GM13976 (cell line): ENCODE results near the gene POLG.

Experiments
- DNase-seq: peaks from one replicate; pipeline ENCODE4 v3.0.0; 2012; ENCODE audit warnings: low spot score
- CTCF ChIP-seq: IDR thresholded peaks from 2 replicates; pipeline ENCODE4 v1.5.1; 2012; ENCODE audit warnings: borderline replicate concordance, mild to moderate bottlenecking; ENCODE audit not compliant: insufficient read depth; ENCODE audit errors: extremely low read depth, missing control alignments, control extremely low read depth
- in situ Hi-C: fragments of 300-500 bp; cut with MboI; formaldehyde crosslinking; loops from one replicate; pipeline ENCODE4 v1.12.0; 2022; ENCODE audit warnings: low sequenced_read_pairs, mixed read lengths, inconsistent platforms; ENCODE audit not compliant: unreplicated experiment

The POLG gene

GRCh38 chr15:89352476-89352875 is 17.9 kb upstream of the POLG start:
- TF ChIP-seq CTCF = no peak
- no peak for DNase-seq
- in situ Hi-C loops = no loop called here

- in situ Hi-C loops = no loop called here
- no peak for TF ChIP-seq CTCF
- no peak for DNase-seq
Observed at GRCh38 chr15:89349206-89349558, 14.6 kb upstream of the POLG start.

GRCh38 chr15:89346516-89347231 is 12.1 kb upstream of the POLG start:
- DNase-seq = no peak
- in situ Hi-C loops = no loop called here
- no peak for TF ChIP-seq CTCF

- in situ Hi-C loops = no loop called here
- TF ChIP-seq CTCF = no peak
- no peak for DNase-seq
Observed at GRCh38 chr15:89345248-89345647, 10.6 kb upstream of the POLG start.

GRCh38 chr15:89342840-89343239 is 8.2 kb upstream of the POLG start:
- in situ Hi-C loops = no loop called here
- DNase-seq = no peak
- TF ChIP-seq CTCF = no peak

- in situ Hi-C loops = no loop called here
- TF ChIP-seq CTCF = no peak
- no peak for DNase-seq
Observed at GRCh38 chr15:89341316-89342005, 6.8 kb upstream of the POLG start.
